GM19395 (cell line): ENCODE data around the gene SLIT2.

Experiments used
- ATAC-seq: cut with Tn5 transposase; IDR thresholded peaks from one replicate; pipeline ENCODE4 v1.9.1; 2021; ENCODE audit warnings: mild to moderate bottlenecking, moderate library complexity; ENCODE audit not compliant: unreplicated experiment

SLIT2 gene

DNA sequence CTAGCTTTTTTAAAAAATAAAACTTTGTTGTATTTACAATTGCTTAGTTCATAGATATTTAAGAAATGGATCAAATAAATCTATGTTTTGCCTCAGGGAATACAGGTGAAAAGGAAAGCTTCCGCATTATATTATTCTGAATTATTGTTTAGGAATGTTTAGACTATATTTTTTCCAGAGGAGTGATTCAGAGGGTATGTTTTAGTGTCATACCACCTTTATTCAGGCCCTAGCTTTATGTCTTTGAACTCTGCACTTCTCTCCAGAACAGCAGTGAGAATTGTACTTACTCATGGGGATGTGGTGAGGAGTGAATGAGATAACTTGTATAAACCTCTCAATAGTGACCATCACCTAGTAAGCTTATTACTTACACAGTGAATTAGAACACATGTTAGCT, 14.0 kb downstream of the SLIT2 start:
- no peak for ATAC-seq

GRCh38 chr4:20266215-20267082, 14.7 kb downstream of the SLIT2 start:
- no peak for ATAC-seq

- no peak for ATAC-seq
Measured at GRCh38 chr4:20268028-20268427, 16.3 kb downstream of the SLIT2 start.

DNA sequence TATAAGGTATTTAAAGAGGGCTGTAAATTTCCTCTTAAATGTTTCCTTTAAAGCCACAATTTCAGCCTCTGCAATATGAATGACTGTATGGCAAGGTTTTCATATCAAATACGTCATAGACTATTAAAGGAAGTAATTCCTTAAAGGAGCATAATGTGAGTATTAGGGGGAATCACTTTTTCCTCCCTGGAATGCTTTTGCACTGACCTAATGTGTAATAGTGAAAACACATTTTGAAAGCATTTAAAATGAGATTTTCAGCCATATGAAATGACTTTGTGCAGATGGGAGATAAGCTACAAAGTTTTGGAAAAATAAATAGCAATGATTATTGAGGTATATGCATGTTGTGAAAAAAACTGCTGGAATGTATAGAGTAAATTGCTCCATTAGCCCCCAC, 17.6 kb downstream of the SLIT2 start:
- ATAC-seq: no peak

GRCh38 chr4:20271950-20272349, 20.2 kb downstream of the SLIT2 start:
- no peak for ATAC-seq

- ATAC-seq: no peak
Measured at GRCh38 chr4:20272411-20272872, 20.7 kb downstream of the SLIT2 start.

- no peak for ATAC-seq
Measured at GRCh38 chr4:20273793-20274192, 22.1 kb downstream of the SLIT2 start.

DNA sequence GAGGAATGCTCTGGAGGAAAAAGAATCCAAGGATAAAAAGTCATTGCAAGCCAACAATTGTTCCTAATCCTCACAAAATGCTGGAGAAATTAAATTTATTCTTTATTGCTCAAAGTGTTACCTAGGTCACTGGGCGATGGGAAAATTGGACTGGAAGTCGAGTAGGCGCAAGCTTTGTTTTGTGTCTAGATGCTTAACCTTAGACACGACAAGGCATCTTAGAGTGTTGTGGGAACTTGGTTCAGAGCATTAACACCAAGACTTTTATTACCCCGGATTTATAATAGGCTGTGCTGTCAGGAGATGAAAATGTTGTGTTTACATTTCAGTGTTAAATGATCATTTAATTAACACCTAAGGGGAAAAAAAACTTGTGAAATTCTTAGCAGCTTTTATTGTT, 25.1 kb downstream of the SLIT2 start:
- no peak for ATAC-seq

GRCh38 chr4:20278195-20278594, 26.5 kb downstream of the SLIT2 start:
- ATAC-seq: no peak

DNA sequence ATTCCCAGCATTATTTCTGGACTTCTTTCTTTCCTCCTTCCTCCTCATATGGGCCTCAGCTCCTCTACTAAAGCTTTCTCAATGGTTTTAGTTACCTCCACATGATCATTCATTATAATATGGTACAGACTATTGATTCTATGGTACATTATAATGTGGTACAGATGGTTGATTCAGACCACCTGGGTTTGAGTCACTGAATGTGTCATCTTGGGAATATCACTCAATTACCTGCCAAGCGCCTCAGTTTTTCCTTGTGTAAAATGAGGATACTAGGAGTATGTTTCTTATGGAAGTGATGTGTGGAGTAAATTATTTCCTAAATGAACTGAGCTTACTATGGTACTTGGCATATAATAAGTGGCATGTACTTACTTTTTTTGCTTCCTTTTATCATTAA, 27.7 kb downstream of the SLIT2 start:
- ATAC-seq: no peak

GRCh38 chr4:20281453-20281852, 29.7 kb downstream of the SLIT2 start:
- no peak for ATAC-seq

DNA sequence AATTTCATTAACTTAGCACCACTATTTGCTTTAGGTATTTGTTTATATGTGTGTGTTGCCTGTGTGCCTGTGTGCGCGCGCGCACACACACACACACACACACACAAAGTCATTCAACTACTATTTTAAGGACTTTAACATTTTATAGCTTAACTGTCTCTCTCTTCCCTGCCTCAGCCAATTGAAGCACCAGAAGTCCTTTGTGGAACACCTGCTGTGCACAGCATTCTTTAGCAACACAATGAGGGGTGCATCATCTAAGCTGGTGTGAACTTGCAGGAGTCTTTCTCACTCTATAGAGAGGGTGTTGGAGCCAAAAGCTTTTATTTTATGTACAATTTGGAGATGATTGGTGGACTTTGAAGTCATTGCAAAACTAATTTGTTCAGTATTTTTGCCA, 31.3 kb downstream of the SLIT2 start:
- ATAC-seq: no peak

DNA sequence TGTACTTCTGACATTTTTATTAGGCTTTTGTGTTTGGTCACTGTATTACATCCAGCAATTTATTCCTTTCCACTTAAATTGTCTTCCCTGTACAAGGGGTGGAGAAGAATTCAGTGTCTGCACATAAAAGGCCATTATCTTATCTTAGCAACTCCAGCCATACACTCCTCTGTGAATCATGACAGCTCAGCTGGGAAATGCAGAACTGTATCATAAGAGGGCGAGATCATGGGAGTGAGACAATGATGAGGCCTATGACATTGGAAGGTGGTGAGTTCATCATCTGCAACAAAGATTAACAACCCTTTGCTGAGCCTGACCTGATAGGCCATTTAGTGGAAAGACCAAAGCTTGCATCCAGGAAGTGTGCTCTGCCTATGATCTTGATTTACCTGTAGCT, 33.3 kb downstream of the SLIT2 start:
- ATAC-seq: no peak

GRCh38 chr4:20287246-20287645, 35.5 kb downstream of the SLIT2 start:
- no peak for ATAC-seq

DNA sequence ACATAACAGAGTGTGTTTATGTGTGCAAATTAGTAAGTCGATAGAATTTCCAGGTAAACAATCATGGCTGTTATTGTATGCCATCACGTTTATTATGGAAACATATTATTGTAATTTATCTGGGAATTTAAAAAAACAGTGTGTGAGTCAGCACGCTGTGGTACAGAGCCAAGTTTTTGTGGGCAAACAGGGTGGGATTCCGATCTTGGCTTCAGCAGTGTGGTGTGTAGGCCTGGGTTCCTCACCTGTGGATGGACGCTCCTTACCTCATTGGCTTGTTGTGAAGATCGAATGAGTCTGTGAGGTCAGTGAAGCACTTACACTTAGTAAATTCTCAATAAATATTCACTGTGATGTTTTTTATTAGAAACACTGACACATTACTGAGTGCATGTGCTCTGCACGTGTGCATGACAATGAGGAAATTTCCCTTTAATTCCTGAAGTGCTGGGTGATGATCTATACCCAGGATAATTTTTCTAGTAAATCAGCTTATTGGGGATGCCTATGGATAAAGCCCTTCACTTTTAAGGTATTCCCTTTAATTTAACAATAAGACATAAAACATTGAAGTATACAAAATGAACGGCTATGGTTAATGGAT, 36.4 kb downstream of the SLIT2 start:
- ATAC-seq: no peak

GRCh38 chr4:20288846-20289512, 37.3 kb downstream of the SLIT2 start:
- ATAC-seq: no peak

- ATAC-seq: no peak
Measured at GRCh38 chr4:20289782-20290181, 38.1 kb downstream of the SLIT2 start.

- no peak for ATAC-seq
Measured at GRCh38 chr4:20292739-20293138, 41.0 kb downstream of the SLIT2 start.

DNA sequence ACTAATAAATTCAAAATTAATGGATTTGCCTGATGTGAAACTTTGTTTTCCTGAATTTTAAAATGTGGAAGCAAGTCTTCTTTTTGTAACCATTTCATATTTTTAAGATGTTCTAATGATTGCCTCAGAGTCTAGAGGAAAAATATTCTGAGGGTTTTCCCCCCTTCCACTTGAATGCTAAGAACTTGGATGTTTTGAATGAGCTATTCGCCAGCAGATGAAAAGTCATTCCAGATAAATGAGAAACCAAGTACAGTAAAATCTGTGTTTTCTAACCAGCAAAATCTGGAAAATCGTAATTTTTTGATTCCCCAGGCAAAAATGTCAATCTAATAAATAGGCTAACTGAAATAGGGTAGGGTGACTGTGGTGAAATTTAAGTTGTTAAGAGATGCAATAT, 45.6 kb downstream of the SLIT2 start:
- no peak for ATAC-seq

DNA sequence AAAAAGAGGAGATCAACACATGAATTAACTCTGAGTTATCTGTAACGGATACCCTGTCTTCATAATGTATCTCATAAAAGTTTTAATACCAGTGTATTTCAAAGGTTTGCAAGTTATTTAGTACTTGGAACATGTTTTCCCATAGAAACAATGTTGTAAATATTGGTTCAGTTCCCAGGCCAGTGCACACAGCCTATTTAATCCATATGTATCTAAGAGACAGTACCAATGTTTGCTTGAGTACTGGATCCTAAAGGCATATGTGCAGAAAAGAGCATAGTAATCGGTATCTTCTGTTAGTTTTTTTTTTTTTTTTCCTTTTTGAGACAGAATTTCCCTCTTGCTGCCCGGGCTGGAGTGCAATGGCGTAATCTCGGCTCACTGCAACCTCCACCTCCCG, 46.1 kb downstream of the SLIT2 start:
- ATAC-seq: no peak

DNA sequence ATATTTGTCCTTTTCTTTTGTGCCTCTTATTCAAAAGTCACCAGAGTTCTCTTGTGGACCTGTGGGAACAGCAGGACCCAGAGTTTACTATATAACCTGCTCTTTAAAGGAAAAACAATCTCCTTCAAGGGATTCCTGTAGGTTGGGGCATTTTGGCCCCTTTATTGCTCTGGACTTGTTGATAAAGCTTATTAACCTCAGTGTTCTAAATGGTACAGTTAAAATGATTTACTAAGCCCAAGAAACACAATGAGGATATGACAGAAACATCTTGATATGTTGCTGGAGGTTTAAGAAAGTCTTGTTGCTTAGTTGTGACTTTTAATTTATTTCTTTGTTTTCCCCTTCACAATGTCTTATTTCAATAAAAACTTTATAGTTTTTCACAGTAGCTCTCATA, 46.8 kb downstream of the SLIT2 start:
- ATAC-seq: no peak

GRCh38 chr4:20298986-20299385, 47.3 kb downstream of the SLIT2 start:
- ATAC-seq: no peak
